Non-pigmented ciliary epithelial cell (primary cell): ENCODE measurements around the gene HCFC1R1.
"Not testable (repeated sequence)": the region's sequence is repeated elsewhere in the genome, so short reads cannot be mapped to it uniquely, and the experiment has no call there.

Experiments
- DNase-seq: peaks from one replicate; pipeline ENCODE4 v3.0.0-alpha.2; 2010; ENCODE audit warnings: low read depth

HCFC1R1 gene

DNA sequence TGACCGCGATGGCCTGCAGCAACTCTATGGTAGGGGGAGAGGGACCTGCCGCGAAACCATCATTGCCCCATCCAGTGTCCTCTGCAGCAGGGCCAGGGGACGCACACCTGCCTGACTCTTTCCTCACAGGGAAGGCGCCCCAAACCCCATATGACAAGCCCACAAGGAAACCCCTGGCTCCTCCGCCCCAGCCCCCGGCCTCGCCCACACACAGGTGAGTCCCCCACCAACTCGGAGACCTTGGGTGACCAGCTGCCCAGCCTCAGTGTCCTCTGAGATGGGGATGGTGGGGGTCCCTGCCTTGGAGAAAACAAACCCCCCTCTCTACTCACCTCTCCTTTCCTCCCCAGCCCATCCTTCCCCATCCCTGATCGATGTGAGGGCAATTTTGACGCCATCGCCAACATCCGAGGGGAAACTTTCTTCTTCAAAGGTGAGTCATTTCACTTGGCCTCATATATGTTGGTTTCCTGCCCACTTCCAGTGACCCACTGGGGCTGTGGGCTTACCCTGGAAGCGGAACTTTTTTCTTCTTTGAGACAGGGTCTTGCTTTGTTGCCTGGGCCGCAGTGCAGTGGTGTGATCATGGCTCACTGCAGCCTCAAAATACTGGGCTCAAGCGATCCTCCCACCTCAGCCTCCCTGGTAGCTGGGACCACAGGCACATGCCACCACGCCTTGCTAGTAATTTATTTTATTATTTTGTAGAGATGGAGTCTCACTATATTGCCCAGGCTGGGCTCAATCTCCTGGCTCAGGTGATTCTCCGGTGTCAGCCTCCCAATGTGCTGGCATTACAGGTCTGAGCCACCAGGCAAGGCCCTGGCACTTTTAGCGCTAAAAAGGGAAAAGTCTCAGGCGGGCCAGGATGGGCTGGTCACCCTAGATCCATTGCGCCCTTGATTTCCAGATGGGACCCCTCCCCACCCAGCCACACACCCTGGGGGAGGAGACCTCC is 33.7 kb upstream of the HCFC1R1 start:
- no peak for DNase-seq

DNA sequence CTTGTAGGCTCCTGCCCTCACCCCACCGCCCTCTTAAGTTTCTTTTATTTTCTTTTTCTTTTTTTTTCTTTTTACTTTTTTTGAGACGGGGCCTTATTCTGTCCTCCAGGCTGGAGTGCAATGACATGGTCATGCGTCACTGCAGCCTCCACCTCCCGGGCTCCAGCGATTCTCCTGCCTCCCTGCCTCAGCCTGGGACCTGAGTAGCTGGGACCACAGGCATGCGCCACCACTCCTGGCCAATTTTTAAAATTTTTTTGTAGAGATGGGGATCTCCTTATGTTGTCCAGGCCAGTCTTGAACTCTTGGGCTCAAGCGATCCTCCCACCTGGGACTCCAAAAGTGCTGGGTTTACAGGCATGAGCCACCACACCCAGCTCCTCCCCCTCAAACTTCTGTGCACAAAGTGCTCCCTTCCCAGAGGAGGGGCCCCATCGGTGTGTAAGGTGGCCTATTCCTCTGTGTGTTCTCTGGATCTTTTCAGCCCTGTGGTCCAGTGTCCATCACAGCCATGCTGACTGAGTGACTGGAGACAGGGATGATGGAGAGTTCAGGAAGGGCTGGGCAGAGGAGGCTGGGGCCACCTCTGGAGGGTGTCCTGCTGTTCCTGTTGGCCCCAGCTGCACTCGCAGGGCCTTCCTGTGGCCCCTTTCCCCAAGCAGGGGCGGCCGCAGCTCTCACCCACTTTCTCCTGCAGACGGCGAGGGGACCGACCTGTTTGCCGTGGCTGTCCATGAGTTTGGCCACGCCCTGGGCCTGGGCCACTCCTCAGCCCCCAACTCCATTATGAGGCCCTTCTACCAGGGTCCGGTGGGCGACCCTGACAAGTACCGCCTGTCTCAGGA is 32.8 kb upstream of the HCFC1R1 start:
- no peak for DNase-seq

DNA sequence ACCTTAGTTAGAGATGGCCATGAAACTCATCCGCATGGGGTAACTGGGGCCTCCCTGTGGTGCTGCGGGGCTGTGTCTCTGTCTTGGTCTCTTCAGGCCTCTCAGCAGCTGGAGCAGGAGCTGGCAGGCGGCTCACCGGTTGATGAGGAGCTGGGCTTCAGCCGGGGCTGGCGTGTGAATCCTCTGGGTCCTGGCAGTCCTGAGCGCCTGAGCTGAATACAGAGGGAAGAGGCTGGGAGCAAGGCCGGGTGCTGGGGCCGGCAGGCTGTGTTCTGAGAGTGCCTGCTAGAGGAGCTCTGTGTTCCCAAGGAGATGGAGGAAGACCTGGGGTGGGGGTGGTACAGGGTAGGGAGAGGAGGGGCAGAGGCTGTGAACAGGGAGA is 32.0 kb upstream of the HCFC1R1 start:
- DNase-seq: not testable (repeated sequence)

DNA sequence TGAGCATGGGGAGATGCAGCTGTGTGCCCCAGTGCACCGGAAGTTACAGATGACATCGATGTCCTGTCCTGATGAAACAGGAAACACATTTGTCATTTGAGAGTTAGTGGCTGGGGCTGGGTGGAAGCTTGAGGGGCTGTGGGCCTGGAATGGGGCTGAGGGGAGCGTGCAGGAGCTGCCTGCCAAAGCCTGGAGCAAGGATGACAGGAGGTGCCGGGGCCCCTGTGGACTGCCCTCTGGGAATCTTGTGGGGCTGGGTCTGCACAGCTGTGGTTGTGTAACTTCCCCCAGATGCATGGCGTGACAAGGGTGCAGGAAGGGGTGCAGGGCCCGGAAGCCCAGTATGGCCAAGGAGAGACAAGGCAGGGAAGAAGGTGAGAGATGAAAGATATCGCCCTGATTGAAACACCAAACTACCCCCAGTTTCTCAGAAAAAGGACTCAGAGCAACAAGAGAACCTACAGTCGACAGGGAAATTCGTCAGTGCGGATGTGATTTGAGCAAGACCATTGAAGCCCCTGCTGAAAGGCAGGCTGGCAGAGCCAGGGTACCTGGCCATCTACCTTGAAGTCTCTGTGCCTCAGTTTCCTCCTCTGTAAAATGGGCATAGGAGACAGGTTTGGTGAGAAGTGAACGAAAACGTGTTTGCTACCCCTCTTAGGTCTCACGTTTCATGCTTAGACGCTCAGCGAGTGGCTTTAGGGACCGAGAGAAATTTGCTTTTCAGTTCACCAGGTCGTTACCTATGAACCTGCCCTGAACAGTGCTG is 31.4 kb upstream of the HCFC1R1 start:
- no peak for DNase-seq

DNA sequence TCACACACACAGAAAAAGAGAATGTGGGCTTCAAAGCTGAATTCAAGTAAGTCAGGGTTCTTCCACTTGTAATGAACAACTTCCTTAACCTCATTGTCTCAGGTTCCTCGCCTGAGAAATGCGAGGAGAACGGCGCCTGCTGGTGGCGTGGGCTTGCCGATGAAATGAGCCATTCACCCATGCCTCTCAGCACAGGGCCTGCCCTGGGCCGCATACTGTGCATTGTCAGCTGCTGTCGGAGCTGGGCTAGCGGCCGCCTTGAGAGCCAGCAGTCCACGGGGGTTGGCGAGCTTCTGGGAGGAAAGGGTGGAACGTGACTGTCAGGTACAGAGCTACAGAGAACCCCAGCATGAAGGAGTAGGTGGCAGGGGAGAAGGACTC is 29.6 kb upstream of the HCFC1R1 start:
- not testable (repeated sequence) for DNase-seq

DNA sequence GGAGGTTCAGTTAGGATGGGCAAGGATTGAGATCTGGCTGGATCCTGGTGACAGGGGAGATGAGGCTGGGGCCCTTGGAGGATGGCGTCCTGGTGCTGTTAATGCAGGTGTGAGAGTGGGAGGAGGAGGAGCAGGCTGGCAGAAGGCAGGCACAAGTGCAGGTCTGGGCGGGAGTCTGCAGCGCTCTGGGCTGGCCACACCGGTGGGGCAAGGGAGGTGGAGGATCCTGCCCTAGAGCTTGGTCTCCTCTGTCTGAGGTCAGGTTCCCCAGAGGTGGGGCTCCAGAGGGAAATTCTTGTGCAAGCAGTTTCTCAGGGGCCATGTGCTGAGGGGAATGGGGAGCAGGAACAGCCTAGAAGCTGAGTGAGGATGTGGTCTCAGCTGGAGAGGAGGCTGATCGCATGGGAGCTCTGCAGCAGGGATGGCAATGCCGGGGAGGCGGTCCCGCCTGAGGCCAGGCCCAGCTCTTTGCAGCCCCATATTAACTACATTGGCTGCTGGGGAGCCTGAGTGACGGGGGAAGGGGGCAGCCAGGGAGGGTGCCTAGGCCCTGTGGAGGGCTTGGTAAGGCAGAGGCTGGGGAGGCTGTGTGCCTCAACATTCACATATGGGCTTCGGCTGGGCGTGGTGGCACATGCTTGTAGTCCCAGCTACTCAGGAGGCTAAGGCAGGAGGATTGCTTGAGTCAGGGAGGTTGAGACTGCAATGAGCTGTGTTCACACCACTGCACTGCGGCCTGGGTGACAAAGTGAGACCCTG is 29.0 kb upstream of the HCFC1R1 start:
- not testable (repeated sequence) for DNase-seq

DNA sequence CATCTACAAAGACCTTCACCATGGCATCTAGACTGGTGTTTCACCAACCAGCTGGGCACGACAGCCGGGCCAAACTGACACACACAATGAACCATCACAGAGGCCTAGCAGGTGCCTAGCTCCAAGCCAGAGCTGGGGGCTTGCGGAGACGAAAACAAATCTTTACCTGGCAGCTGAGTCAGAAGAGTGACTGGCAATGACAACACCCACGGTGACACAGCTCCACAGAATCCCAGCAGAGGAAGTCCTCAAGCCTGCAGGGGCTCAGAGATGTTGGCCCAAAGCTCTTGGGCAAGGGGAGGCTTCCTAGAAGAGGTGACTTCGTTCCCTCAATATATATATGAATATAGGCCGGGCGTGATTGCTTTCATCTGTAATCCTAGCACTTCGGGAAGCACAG is 27.8 kb upstream of the HCFC1R1 start:
- DNase-seq: no peak

DNA sequence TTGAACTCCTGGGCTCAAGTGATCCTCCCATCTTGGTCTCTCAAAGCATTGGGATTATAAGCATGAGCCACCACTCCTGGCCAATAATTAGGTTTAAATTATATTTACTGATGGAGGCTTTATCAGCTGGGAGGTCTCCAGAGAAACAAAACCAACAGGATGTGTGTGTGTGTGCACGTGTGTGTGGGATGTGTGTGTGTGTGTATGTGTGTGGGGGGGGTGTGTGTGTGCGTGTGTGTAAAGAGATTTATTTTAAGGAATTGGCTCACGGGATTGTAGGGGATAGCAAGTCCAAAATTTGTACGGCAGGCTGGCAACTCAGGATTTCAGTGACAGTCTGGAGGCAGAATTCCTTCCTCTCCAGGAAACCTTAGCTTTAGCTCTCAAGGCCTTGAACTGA is 27.3 kb upstream of the HCFC1R1 start:
- no peak for DNase-seq

DNA sequence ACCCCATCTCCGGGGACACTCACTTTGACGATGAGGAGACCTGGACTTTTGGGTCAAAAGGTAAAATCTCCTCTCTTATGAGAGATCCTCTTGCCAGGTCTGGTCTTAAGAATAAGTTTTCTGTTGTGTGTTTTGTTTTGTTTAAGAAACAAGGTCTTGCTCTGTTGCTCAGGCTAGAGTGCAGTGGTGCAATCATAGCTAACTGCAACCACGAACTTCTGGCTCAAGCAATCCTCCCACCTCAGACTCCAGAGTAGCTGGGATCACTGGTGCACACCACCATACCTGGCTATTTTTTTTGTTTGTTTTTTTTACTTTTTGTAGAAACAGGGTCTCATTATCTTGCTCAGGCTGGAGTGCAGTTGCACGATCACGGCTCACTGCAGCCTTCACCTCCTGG is 26.7 kb upstream of the HCFC1R1 start:
- DNase-seq: no peak

DNA sequence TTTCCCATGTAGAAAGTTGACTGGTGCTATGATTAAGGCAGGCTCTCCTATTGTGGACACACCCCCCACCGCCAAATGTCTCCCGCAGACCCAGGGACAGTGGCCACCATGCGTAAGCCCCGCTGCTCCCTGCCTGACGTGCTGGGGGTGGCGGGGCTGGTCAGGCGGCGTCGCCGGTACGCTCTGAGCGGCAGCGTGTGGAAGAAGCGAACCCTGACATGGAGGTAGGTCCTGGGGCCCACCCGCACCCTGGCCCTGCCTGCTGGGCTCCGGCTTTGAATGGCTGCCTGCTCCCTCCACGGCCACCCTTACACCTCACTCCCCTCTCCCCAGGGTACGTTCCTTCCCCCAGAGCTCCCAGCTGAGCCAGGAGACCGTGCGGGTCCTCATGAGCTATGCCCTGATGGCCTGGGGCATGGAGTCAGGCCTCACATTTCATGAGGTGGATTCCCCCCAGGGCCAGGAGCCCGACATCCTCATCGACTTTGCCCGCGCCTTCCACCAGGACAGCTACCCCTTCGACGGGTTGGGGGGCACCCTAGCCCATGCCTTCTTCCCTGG is 26.3 kb upstream of the HCFC1R1 start:
- no peak for DNase-seq

DNA sequence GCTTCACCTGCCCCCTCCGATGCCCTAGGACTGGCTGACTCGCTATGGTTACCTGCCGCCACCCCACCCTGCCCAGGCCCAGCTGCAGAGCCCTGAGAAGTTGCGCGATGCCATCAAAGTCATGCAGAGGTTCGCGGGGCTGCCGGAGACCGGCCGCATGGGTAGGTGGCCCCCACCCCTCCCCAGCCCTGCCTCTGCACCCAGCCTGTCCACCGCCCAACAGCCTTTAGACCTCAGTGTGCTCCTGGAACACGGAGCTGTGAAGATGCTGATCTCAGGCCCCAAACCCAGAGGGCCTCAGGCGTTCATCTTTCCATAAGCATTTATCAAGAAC is 23.6 kb upstream of the HCFC1R1 start:
- DNase-seq: no peak

DNA sequence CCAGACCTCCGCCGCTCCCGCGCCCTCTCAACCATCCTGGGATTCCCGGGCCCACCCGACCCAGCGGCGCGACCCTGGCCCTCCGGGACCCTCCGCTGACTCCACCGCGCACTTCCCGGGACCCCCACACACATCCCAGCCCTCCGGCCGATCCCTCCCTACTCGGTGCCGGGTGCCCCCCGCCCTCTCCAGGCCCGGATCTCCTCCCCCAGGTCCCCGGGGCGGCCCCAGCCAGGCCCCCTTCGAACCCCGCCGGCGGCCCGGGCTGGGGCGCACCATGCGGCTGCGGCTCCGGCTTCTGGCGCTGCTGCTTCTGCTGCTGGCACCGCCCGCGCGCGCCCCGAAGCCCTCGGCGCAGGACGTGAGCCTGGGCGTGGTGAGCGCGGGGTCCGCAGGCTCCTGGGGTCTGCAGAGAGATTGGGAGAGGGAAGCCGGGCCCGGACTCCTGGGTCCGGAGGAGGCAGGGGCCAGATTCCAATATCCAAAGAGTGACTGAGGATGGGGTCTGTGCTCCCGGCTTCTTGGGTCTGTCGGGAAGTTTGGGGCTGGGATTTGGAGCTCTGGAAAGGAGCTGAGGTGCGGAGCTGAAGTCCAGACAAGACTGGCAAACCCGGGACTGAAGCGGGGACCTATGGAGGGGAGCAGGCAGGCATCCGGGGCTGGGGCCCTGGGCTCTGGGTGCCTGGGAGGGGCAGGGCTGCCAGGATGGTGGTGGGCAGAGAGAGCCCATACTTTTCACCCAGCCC is 23.1 kb upstream of the HCFC1R1 start:
- DNase-seq: no peak

DNA sequence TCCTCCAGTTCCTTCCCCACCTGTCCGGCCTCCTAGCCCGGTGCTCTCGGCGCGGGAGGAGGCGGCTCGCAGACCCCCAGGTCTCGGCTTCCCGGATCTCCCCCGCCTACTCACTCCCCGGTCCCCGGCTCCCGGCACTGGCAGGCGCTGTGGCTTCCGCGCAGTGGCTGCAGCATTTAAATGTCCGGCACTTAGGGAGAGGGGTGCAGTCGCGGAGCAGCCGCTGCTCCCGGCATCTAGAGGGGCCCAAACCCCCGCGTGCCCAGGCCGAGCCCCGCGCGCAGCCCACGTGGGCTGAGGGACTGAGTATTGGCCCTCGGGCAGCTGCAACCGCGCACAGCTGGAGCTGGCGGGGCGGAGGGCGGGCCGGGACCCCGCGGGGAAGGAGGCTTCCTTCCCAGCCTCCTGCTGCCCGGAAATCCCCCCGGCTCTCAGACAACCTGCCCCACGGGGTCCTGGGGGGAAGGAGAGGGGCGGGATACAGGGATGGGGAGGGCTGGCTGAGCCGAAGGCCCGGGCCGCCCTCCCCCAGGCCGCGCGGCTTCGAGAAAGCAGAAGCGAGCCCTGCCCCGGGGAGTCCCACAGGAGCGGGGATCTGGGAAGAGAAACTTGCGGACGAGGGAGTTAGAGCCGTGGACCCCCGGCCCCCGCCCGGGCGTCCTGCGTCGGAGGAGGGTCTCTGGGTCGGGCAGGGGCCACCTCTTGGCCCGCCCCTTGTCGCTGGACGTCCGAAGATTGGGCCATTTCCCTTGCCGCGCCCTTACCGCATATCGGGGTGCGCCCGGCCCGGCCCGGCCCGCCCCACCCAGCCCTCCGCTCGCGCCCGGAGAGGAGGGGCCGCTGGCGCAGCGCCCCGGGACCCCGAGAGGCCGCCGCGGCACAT is 22.3 kb upstream of the HCFC1R1 start, which contains the start of gene MMP25:
TSS of gene MMP25 (plus strand) at position 804 of the 883 bp plus-strand sequence. CDS start 357 bp downstream, outside the sequence.
- DNase-seq: no peak

DNA sequence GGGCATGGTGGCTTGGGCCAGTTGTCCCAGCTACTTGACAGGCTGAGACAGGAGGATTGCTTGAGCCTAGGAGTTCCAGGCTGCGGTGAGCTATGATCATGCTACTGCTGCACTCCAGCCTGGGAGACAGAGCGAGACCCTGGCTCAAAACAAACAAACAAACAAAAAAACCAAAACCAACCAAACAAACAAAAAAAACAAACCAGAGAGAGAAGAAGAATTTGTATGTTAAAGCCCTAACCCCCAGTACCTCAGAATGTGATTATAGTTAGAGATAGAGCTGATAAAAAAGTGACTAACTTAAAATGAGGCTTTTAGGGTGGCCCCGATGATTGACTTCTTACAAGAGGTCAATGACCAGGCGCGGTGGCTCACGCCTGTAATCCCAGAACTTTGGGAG is 21.0 kb upstream of the HCFC1R1 start:
- no peak for DNase-seq

DNA sequence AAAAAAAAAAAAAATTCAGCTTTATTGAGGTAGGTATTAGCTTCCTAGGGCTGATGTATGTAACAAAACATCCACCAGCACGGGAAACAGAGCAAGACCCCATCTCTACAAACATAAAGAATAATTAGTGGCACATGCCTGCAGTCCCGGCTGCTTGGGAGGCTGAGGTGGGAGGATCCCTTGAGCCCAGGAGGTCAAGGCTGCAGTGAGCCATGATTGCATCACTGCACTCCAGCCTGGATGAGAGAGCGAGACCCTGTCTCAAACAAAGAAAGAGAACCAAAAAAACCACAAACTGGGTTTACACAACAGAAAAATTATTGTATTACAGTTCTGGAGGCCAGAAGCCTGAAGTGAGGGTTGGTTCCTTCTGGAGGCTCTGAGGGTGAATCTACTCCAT is 18.6 kb upstream of the HCFC1R1 start:
- no peak for DNase-seq

DNA sequence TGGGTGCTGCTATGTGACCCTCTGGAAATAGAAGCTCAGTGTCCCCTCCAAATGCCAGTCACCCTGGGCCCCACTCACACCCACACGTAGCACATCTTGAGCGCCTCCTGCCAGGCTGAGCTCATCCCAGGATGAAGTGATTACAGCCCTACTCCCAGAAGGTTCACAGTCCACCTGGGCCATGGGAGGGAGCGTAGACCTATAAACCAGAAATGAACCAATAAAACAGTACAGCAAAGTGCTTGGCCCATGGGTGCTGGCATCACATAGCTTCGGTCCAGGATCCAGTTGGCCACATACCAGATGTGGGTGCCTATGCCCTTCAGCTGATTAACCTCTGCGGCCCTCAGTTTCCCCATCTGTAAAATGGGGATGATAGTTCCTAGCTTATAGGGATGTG is 15.2 kb upstream of the HCFC1R1 start:
- DNase-seq: no peak

DNA sequence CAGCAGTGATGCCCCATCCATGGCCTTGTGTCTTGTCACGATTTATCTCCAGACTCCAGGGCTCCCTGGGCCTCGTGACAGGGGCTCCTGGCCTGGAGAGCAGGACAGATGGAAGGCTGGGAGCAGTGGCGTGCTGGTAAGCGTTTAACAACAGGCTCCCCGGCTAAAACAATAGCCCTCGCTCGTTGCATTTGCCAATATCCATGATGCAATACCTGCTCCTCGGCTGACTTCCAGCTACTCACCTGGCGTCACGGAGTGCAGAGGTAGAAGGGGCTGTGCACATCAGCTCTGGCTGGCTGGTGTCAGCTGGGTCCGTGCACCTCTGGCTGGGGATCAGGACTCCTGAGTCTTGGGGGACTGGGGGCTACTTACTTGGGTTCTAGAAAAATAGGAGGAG is 14.5 kb upstream of the HCFC1R1 start:
- no peak for DNase-seq

DNA sequence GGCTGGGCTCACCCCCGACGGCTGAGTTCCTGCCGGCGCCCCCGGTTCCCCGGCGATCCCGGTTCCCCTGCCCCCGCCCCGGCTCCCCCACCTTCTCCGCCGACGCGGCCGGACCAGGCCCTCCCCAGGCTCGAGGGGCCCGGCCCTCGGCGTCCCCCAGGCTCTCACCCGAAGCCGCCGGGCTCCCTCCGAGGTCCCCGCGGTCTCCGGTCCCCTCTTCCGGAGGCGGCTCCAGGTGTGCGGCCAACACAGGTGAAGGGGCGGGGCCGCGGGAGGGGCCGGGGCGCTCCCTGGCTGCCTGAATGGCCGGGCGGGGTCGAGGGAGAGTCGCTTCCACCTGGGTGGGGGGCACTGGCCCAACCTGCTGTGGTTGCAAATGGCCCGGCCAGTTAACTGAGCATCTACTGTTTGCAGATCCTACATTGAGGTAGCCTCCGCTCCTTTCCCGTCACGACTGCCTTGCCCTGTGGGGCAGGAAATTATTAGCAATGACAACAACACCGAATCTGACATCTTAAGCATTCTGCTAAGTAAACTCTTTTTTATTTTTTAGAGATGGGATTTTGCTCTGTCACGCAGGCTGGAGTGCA is 13.1 kb upstream of the HCFC1R1 start, which contains the start of gene BICDL2:
TSS of gene BICDL2 (minus strand) at position 219 of the 590 bp plus-strand sequence. CDS start 1,448 bp downstream, outside the sequence.
- DNase-seq: no peak
